PC-9 (cell line): ENCODE measurements around the gene WRAP73. TPM values are rescaled to one million over a fixed set of nuclear protein-coding genes. Genes with fewer than 3 reads are reported as not detected.

Source experiments
- BruUV-seq: library from RNA; stranded (reverse); fragments of 400-500 nt; replicated peaks from 2 replicates; lab custom pipeline; 2021; lab: Mats Ljungman, UMichigan
- CTCF ChIA-PET: fragments of 300-600 bp; sonication (Branson Sonifier 250); formaldehyde crosslinking; loops from one replicate; lab custom pipeline; 2022; ENCODE audit warnings: antibody characterized with exemption; lab: Charles Lee
- POLR2A ChIA-PET: fragments of 300-600 bp; sonication (Branson Sonifier 250); formaldehyde crosslinking; loops from one replicate; lab custom pipeline; 2022; ENCODE audit warnings: antibody characterized with exemption; ENCODE audit not compliant: unreplicated experiment; lab: Charles Lee
- DNase-seq, 2 experiments: peaks; one replicate each; pipeline versions ENCODE4 v3.0.0 to v3.0.0-alpha.2; 2015 to 2022; ENCODE audit warnings: mixed read lengths in 1 of 2
- H2AFZ ChIP-seq: fragments of 200-600 bp; sonication (generic); 2 replicates; pipeline ENCODE4 v1.8.1; 2017; ENCODE audit warnings: antibody characterized with exemption
- H3F3A ChIP-seq: fragments of 200-600 bp; sonication (generic); 2 replicates; pipeline ENCODE4 v1.8.1; 2017; ENCODE audit warnings: antibody characterized with exemption, mild to moderate bottlenecking, low read depth; ENCODE audit not compliant: insufficient read depth
- H3K27ac ChIP-seq: fragments of 200-600 bp; sonication (generic); 2 replicates; pipeline ENCODE4 v1.6.1; 2016; ENCODE audit warnings: mixed run types
- H3K27me3 ChIP-seq: fragments of 200-600 bp; sonication (generic); 2 replicates; pipeline ENCODE4 v1.6.1; 2016; ENCODE audit warnings: low read depth, mixed run types; ENCODE audit not compliant: insufficient read depth
- H3K36me3 ChIP-seq: fragments of 200-600 bp; sonication (generic); 2 replicates; pipeline ENCODE4 v1.6.1; 2016; ENCODE audit warnings: low read depth, mixed run types
- H3K4me1 ChIP-seq: fragments of 200-600 bp; sonication (generic); replicated peaks from 2 replicates; pipeline ENCODE4 v1.6.1; 2016; ENCODE audit warnings: mixed run types; ENCODE audit not compliant: insufficient read depth
- H3K4me2 ChIP-seq: fragments of 200-600 bp; sonication (generic); 2 replicates; pipeline ENCODE4 v1.6.1; 2017; ENCODE audit warnings: mixed run types
- H3K4me3 ChIP-seq: fragments of 200-600 bp; sonication (generic); 2 replicates; pipeline ENCODE4 v1.6.1; 2016; ENCODE audit warnings: mixed run types
- H3K79me2 ChIP-seq: fragments of 200-600 bp; sonication (generic); 2 replicates; pipeline ENCODE4 v1.6.1; 2017; ENCODE audit warnings: low read depth, mixed run types
- H3K9me2 ChIP-seq: fragments of 200-600 bp; sonication (generic); 2 replicates; pipeline ENCODE4 v1.8.1; 2017; ENCODE audit warnings: mild to moderate bottlenecking; ENCODE audit not compliant: insufficient read depth
- H3K9me3 ChIP-seq: fragments of 200-600 bp; sonication (generic); 2 replicates; pipeline ENCODE4 v1.8.1; 2016; ENCODE audit warnings: low read depth; ENCODE audit not compliant: insufficient read depth
- H4K20me1 ChIP-seq: fragments of 200-600 bp; sonication (generic); 2 replicates; pipeline ENCODE4 v1.8.1; 2017; ENCODE audit not compliant: insufficient read depth
- CTCF ChIP-seq: fragments of 200-600 bp; sonication (generic); conservative IDR thresholded peaks from 2 replicates; pipeline ENCODE4 v1.6.1; 2017; ENCODE audit warnings: mixed run types, antibody characterized with exemption, mild to moderate bottlenecking, moderate library complexity
- EZH2 ChIP-seq: fragments of 200-600 bp; sonication (generic); IDR thresholded peaks from 2 replicates; pipeline ENCODE4 v1.8.0; 2017; ENCODE audit warnings: antibody characterized with exemption, low read depth
- intact Hi-C: fragments of 100-400 bp; cut with micrococcal nuclease; formaldehyde crosslinking; loops from one replicate; pipeline ENCODE4 v1.10.0; 2022; ENCODE audit not compliant: unreplicated experiment
- total RNA-seq: library from RNA; stranded (reverse); gene quantifications from 2 replicates; pipeline ENCODE4 v1.2.3, GENCODE V29; 2021

Gene WRAP73
- total RNA-seq, 1 experiment from 2014 or later, result 25.5 TPM

GRCh38 chr1:3692598-3692997 is 42.7 kb upstream of the WRAP73 start:
- Histone ChIP-seq H3K36me3 (no peaks in the 10 kb centered on the region), H4K20me1 (no peaks in the 10 kb centered on the region), H3K4me1 (no peaks in the 10 kb centered on the region), H3K9me2 (no peaks in the 10 kb centered on the region), H3K79me2 (no peaks in the 10 kb centered on the region), H3K4me2 (no peak overlapping the region), H3K27me3 (peaks cover 66% of the 10 kb centered on the region), H3F3A (no peaks in the 10 kb centered on the region), H2AFZ (no peak overlapping the region), H3K27ac (no peak overlapping the region), H3K4me3 (no peak overlapping the region), H3K9me3 (no peaks in the 10 kb centered on the region)
- ChIA-PET CTCF (no interaction called here), POLR2A (no interaction called here)
- BruUV-seq, result no TSS peak
- TF ChIP-seq EZH2 (no peak), CTCF (no peak)
- DNase-seq, result no peak
- intact Hi-C loops, result no loop called here

- no peak overlapping the region for H3K27ac ChIP-seq
- DNase-seq, result no peak
- H3K36me3 ChIP-seq, result no peaks in the 10 kb centered on the region
- H2AFZ ChIP-seq, result no peak overlapping the region
- intact Hi-C loops, result no loop called here
- CTCF ChIA-PET, result no interaction called here
- H3F3A ChIP-seq, result no peaks in the 10 kb centered on the region
- no peaks in the 10 kb centered on the region for H3K79me2 ChIP-seq
- peaks cover 58% of the 10 kb centered on the region for H3K27me3 ChIP-seq
- H3K4me2 ChIP-seq, result no peak overlapping the region
- POLR2A ChIA-PET, result interaction anchor here (0.6 kb wide), 1 partner anchor 10 kb away, joined by 3 read pairs; no protein-coding TSS in a partner anchor
- no peaks in the 10 kb centered on the region for H3K4me1 ChIP-seq
- no peaks in the 10 kb centered on the region for H3K9me3 ChIP-seq
- no peaks in the 10 kb centered on the region for H3K9me2 ChIP-seq
- no peak for TF ChIP-seq EZH2
- TF ChIP-seq CTCF, result no peak
- H3K4me3 ChIP-seq, result no peak overlapping the region
- no TSS peak for BruUV-seq
- no peaks in the 10 kb centered on the region for H4K20me1 ChIP-seq
These were observed 41.7 kb upstream of the WRAP73 start for GRCh38 chr1:3691421-3692204.

GRCh38 chr1:3690282-3691065 is 40.6 kb upstream of the WRAP73 start:
- Histone ChIP-seq H3K9me3 (no peaks in the 10 kb centered on the region), H3K9me2 (no peaks in the 10 kb centered on the region), H3K4me1 (no peaks in the 10 kb centered on the region), H3K4me3 (no peak overlapping the region), H4K20me1 (no peaks in the 10 kb centered on the region), H3K36me3 (no peaks in the 10 kb centered on the region), H3F3A (no peaks in the 10 kb centered on the region), H3K27me3 (peaks cover 60% of the 10 kb centered on the region), H3K79me2 (no peaks in the 10 kb centered on the region), H3K27ac (no peak overlapping the region), H3K4me2 (no peak overlapping the region), H2AFZ (no peak overlapping the region)
- intact Hi-C loops, result no loop called here
- ChIA-PET CTCF (no interaction called here), POLR2A (no interaction called here)
- no TSS peak for BruUV-seq
- DNase-seq, result no peak
- no peak for TF ChIP-seq CTCF
- no peak for TF ChIP-seq EZH2
